DOHH2 (cell line): Measurements from ENCODE around the gene SNTB2.

Experiments
- H3F3A ChIP-seq: fragments of 200-600 bp; sonication (generic), shearing (Covaris generic); 2 replicates; pipeline ENCODE4 v1.6.0; 2016; ENCODE audit warnings: antibody characterized with exemption, mild to moderate bottlenecking; ENCODE audit not compliant: control insufficient read depth, insufficient read depth
- H3K27ac ChIP-seq: fragments of 200-600 bp; sonication (generic); 2 replicates; pipeline ENCODE4 v1.5.1; 2014; ENCODE audit warnings: low read depth, mild to moderate bottlenecking, low read length, moderate library complexity
- H3K27me3 ChIP-seq: fragments of 200-600 bp; sonication (generic); 2 replicates; pipeline ENCODE4 v1.6.1; 2014; ENCODE audit warnings: mild to moderate bottlenecking, low read length, mixed read lengths; ENCODE audit not compliant: control insufficient read depth
- H3K36me3 ChIP-seq: fragments of 200-600 bp; sonication (generic); 2 replicates; pipeline ENCODE4 v1.6.1; 2014; ENCODE audit warnings: mild to moderate bottlenecking, low read length, moderate library complexity, mixed read lengths; ENCODE audit not compliant: control insufficient read depth
- H3K4me1 ChIP-seq: fragments of 200-600 bp; sonication (generic); 2 replicates; pipeline ENCODE4 v1.6.1; 2014; ENCODE audit warnings: mild to moderate bottlenecking, low read length, mixed read lengths; ENCODE audit not compliant: control insufficient read depth
- H3K4me2 ChIP-seq: fragments of 200-600 bp; sonication (generic); 2 replicates; pipeline ENCODE4 v1.6.0; 2014; ENCODE audit warnings: mild to moderate bottlenecking, low read length, moderate library complexity
- H3K4me3 ChIP-seq: fragments of 200-600 bp; sonication (generic); 2 replicates; pipeline ENCODE4 v1.5.1; 2014; ENCODE audit warnings: mild to moderate bottlenecking, low read length, mixed read lengths
- H3K79me2 ChIP-seq: fragments of 200-600 bp; sonication (generic); 2 replicates; pipeline ENCODE4 v1.6.1; 2014; ENCODE audit warnings: mild to moderate bottlenecking, low read length, mixed read lengths; ENCODE audit not compliant: control insufficient read depth
- H3K9me2 ChIP-seq: fragments of 200-600 bp; sonication (generic); replicated peaks from 2 replicates; pipeline ENCODE4 v1.6.1; 2014; ENCODE audit warnings: mild to moderate bottlenecking, low read length, mixed read lengths; ENCODE audit not compliant: control insufficient read depth
- H3K9me3 ChIP-seq: fragments of 200-600 bp; sonication (generic); 2 replicates; pipeline ENCODE4 v1.6.1; 2014; ENCODE audit warnings: antibody characterized with exemption, low read length, mixed read lengths; ENCODE audit not compliant: control insufficient read depth, insufficient read depth
- H4K20me1 ChIP-seq: fragments of 200-600 bp; sonication (generic); 2 replicates; pipeline ENCODE4 v1.6.0; 2014; ENCODE audit warnings: low read depth, mild to moderate bottlenecking, antibody characterized with exemption, low read length, moderate library complexity; ENCODE audit not compliant: control insufficient read depth, insufficient read depth
- CTCF ChIP-seq: fragments of 200-600 bp; sonication (generic); IDR thresholded peaks from one replicate; pipeline ENCODE4 v1.5.1; 2014; ENCODE audit warnings: antibody characterized with exemption, mild to moderate bottlenecking, low read depth, low read length; ENCODE audit not compliant: poor library complexity, severe bottlenecking
- EZH2phosphoT487 ChIP-seq: fragments of 200-600 bp; sonication (generic); IDR thresholded peaks from 2 replicates; pipeline ENCODE4 v1.6.1; 2017; ENCODE audit warnings: borderline replicate concordance, mild to moderate bottlenecking, antibody characterized with exemption, low read length, moderate library complexity, mixed read lengths

SNTB2 gene

GRCh38 chr16:69307091-69307490 is 120.1 kb downstream of the SNTB2 start:
- H3F3A ChIP-seq, result peaks cover 17% of the 10 kb centered on the region
- H3K27ac ChIP-seq, result no peak overlapping the region
- TF ChIP-seq EZH2phosphoT487 (no peak), CTCF (no peak)
- no peak overlapping the region for H3K4me3 ChIP-seq
- H3K4me2 ChIP-seq, result no peak overlapping the region
- H3K36me3 ChIP-seq, result peaks cover 7% of the 10 kb centered on the region
- H3K9me3 ChIP-seq, result no peaks in the 10 kb centered on the region
- H3K27me3 ChIP-seq, result no peaks in the 10 kb centered on the region
- peaks cover 11% of the 10 kb centered on the region for H3K4me1 ChIP-seq
- no peaks in the 10 kb centered on the region for H3K9me2 ChIP-seq
- H3K79me2 ChIP-seq, result peaks cover 9% of the 10 kb centered on the region
- H4K20me1 ChIP-seq, result peaks cover 1% of the 10 kb centered on the region; the same call in 1 of the 2 replicates

GRCh38 chr16:69307856-69308255 is 120.9 kb downstream of the SNTB2 start:
- Histone ChIP-seq H3K4me2 (no peak overlapping the region), H3K79me2 (peaks cover 17% of the 10 kb centered on the region), H3K9me2 (no peaks in the 10 kb centered on the region), H3F3A (peaks cover 17% of the 10 kb centered on the region), H4K20me1 (peaks cover 3% of the 10 kb centered on the region; the same call in 1 of the 2 replicates), H3K27me3 (no peaks in the 10 kb centered on the region), H3K27ac (no peak overlapping the region), H3K9me3 (no peaks in the 10 kb centered on the region), H3K4me1 (peaks cover 9% of the 10 kb centered on the region), H3K4me3 (no peak overlapping the region), H3K36me3 (peaks cover 6% of the 10 kb centered on the region; the same call in 1 of the 2 replicates)
- TF ChIP-seq EZH2phosphoT487, result no peak
- no peak for TF ChIP-seq CTCF

- Histone ChIP-seq H3F3A (peaks cover 14% of the 10 kb centered on the region), H3K4me1 (peaks cover 12% of the 10 kb centered on the region), H3K4me2 (no peak overlapping the region), H3K27me3 (no peaks in the 10 kb centered on the region), H3K79me2 (peaks cover 32% of the 10 kb centered on the region), H3K9me3 (no peaks in the 10 kb centered on the region), H3K9me2 (no peaks in the 10 kb centered on the region), H4K20me1 (peaks cover 6% of the 10 kb centered on the region), H3K36me3 (peaks cover 20% of the 10 kb centered on the region), H3K4me3 (no peak overlapping the region), H3K27ac (no peak overlapping the region)
- no peak for TF ChIP-seq CTCF
- no peak for TF ChIP-seq EZH2phosphoT487
These were observed 122.4 kb downstream of the SNTB2 start for GRCh38 chr16:69309316-69309715.
